Thyroid gland (tissue), 4 donors: Measurements from ENCODE around the gene EXOC4.

Experiments
- CTCF ChIP-seq, 6 experiments: fragments of 200-600 bp in 3 of 6; fragments of 450-650 bp in 3 of 6; sonication (generic) in 3 of 6; IDR thresholded peaks; one replicate each; pipeline ENCODE4 v1.5.1; 2016 to 2019; ENCODE audit warnings: antibody characterized with exemption in 6 of 6, mild to moderate bottlenecking in 2 of 6, inconsistent platforms in 1 of 6, moderate library complexity in 1 of 6
- POLR2A ChIP-seq, 2 donors: fragments of 450-650 bp; IDR thresholded peaks; one replicate each; pipeline ENCODE4 v1.6.1; 2017; ENCODE audit warnings: antibody characterized with exemption in 2 of 2, mild to moderate bottlenecking in 2 of 2, moderate library complexity in 1 of 2

- TF ChIP-seq POLR2A (IDR thresholded peaks at IDR 0.05) (no peak), CTCF (IDR thresholded peaks at IDR 0.05) (no peak)
Observed at GRCh38 chr7:134084488-134085144, 831.7 kb downstream of the EXOC4 start.
